Medulla oblongata (tissue), 1 donor: ENCODE results near the gene RPS25.
A peak's percentile ranks its signal among the peaks of the same experiment; 100 is the strongest.
"Not testable (repeated sequence)": the region's sequence is repeated elsewhere in the genome, so short reads cannot be mapped to it uniquely, and the experiment has no call there.

Experiments used
- DNase-seq: peaks from one replicate; pipeline ENCODE4 v3.0.0-alpha.2; 2015; ENCODE audit errors: extremely low spot score

Gene RPS25

DNA sequence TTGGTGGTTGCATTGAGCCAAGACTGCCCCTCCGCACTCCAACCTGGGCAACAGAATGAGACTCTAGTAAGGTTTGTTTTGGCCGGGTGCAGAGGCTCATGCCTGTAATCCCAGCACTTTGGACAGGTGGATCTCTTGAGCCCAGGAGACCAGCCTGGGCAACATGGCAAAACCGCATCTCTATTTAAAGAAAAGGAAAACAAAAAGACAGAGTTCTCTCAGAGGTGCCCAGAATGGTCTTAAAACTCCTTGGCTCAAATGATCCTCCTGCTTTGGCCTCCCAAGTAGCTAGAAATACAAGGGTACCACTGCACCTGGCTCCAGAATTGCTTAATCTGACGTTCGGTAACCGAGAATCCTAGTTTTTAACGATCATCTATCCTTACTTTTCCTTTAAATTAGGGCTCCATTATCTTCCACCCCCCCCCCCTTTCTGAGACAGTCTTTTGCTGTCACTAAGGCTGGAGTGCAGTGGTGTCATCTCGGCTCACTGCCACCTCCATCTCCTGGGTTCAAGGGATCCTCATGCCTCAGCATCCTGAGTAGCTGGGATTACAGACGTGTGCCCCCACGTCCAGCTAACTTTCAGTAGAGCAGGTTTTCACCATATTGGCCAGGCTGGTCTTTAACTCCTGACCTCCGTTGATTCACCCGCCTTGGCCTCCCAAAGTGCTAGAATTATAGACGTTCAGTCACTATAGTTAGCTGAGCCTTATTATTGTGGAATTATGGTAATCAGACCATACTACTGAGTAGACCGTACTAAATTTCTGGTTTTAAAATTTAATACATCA, 1.7 kb downstream of the RPS25 start:
- no peak for DNase-seq

DNA sequence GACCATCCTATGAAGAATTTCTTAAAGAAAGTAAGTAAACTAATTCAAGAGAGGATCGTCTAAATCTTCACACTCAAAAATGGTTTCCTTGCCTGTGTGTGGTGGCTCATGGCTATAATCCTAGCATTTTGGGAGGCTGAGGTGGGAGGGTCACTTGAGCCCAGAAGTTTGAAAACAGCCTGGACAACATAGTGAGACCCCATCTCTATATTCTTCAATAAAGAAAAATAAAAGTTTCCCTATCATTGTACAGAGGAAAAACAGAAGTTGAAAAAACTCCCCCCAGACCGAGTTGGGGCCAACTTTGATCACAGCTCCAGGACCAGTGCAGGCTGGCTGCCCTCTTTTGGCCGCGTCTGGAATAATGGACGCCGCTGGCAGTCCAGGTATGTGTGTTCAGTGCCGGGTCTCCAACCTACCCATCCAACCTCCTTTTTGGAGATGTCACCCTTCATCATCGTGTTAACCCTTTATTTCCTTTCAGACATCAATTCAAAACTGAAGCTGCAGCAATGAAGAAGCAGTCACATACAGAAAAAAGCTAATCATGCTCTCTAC, 3.0 kb downstream of the RPS25 start:
- DNase-seq, result no peak

DNA sequence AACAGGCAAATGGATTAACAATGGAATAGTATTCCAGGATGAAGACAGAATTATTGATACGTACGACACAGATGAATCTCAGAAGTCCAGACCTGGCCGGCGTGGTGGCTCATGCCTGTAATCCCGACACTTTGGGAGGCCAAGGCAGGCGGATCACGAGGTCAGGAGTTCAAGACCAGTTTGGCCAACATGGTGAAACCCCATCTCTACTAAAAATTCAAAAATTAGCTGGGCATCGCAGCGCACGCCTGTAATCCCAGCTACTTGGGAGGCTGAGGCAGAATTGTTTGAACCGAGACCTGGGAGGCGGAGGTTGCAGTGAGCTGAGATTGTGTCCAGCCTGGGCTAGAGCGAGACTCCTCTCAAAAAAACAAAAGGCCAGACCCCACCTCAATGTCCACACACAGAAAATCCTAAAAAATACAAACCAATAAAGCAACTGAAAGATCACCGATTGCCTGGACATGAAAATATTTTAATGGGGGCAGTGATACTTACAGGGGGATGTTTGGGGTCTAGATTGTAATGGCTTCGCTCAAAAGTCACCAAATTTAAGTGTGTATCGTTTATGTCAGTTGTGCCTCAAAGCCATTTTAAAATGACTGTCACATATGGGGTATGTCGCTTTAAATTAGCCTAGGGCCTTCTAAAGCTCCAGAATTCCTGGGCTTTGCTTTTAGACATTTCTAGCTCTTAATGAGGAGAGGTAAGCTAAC, 3.8 kb downstream of the RPS25 start:
- no peak for DNase-seq

DNA sequence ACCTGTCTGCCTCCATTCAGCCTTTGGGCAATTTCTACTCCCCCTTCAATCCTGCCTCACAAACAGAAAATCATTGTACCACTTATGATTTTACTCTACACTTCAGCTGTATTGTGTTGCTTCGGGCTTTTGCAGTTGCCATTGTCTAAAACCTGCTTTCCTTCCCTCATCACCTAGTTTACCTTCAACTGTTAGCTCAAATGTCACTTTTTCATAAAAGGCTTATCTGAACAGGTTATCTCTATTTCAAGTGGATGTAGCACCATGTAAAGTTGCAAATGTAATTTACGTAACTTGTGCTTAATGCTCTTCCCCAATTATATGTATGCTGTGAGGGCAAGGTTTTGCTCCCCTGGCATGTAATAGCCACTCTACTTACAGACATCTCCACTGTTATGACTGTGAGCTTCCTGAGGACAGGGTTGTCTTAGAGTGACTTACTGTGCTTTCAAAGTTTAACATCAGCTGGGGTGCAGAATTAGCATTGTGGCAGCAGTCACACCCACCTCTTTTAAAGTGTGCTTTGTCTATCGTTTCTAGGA, 5.4 kb downstream of the RPS25 start:
- DNase-seq, result no peak

DNA sequence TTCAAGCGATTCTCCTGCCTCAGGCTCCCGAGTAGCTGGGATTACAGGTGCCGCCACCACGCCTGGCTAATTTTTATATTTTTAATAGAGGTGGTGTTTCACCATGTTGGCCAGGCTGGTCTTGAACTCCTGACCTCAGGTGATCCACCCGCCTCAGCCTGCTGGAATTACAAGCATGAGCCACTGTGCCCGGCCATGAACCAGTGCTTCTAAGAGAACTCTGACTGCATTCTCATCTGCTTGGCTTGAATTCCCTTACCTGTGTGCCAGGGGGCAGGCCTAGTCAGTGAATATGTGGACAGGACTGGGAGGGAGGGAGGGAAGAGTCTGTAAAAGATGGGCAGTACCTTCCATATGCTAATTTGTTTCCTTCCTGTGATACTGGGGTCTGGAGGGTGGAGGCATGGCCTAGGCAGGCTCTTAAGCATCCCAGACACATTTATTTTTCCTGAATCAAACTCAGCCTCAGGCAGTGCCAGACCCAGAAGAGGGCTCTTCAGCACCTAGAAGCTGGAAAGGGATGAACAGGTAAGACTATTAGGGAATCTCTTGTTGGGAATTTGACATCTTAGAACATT, 6.6 kb downstream of the RPS25 start:
- no peak for DNase-seq

DNA sequence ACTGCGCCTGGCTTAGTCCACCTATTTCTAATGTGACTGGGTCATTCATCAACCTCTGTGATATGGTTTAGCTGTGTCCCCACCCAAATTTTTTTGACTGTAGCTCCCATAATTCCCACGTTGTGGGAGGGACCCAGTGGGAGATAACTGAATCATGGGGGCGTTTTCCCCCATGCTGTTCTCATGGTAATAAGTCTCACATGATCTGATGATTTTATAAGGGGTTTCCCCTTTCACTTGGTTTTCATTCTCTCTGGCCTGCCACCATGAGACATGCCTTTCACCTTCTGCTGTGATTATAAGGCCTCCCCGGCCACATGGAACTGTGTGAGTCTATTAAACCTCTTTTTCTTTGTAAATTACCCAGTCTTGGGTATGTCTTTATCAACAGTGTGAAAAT, 11.5 kb downstream of the RPS25 start:
- no peak for DNase-seq

DNA sequence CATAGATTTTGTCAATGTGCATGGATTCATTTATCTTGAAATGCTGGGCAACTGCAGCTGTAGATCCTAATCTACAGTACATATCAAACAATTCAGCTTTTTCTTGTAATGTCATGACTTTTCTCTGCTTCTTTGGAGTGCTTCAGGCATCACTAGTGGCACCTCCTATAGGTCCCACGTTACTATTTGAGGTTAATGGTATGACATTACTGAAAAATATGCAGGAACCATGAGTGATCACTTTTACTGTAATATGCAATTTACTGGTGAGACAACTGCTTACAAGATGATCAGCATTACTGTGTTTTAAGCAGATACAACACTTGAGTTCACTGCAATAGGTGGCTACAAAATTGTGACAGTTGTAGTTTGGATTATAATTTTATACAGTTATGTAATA, 17.2 kb downstream of the RPS25 start:
- DNase-seq, result no peak

DNA sequence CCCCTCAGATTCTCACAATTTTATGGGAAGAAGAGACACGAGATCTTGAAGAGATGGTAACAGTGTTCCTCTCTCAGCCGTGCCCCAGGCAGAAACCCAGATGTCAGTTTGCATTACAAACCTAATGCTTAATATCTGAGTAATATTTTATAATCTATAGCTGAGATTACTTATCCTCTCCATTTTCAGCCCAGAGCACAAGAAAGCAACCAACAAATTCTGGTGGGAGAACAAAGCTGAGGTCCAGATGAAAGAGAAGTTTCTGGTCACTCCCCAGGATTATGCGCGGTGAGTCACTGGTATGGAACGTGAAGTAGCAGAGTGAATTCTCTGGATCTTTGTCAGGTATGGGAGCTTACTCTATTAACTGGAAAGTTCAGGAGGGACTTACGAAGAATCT, 19.3 kb downstream of the RPS25 start:
- DNase-seq, result no peak

DNA sequence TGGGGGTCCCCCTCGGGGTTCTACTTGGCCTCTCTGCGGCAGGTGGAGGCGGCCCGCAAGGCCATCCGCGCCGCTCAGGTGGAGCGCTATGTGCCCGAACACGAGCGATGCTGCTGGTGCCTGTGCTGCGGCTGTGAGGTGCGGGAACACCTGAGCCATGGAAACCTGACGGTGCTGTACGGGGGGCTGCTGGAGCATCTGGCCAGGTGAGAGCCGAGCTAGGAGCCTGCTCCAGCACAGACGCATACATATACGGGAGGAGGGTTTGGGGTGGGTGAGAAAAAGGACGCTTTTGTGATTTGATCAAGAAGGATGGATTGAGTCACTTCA, 19.8 kb downstream of the RPS25 start:
- DNase-seq, result no peak

DNA sequence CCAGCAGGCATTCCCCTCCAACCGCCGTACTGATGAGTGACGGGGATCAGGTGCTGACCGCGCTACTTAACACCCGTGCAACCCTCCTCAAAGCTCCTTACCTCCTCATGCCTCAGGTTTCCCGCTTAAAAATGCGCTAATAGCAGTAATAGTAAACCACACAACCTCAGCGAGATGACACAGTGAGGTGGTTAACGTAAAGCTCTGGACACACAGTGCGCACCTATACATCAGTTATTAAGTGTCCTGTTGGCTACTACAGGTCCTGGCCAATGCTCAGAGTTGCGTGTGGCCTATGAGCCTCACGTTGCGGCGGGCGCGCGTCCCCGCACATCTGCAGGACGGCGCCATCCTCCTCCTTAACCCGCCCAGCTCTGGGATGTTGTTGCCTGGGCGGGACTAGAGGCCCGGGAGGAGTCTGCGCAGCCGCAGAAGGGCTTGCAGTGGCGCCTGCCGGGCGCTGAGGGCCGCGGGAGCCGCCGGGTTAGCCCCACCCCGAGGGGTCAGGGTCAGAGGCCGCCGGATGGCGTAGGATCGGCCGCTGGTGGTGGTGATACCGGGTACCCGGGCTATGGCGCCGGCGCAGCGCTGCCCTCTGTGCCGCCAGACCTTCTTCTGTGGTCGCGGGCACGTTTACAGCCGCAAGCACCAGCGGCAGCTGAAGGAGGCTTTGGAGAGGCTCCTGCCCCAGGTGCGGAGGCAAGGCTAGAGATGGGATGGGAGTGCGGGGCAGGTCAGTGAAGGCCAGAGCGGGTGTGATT, 20.3 kb downstream of the RPS25 start, which contains the start of gene CENATAC:
CENATAC (plus strand) TSS at position 512 of the 761 bp plus-strand sequence; CDS start at position 572, 60 bp downstream.
- peak; percentile 98 for DNase-seq

DNA sequence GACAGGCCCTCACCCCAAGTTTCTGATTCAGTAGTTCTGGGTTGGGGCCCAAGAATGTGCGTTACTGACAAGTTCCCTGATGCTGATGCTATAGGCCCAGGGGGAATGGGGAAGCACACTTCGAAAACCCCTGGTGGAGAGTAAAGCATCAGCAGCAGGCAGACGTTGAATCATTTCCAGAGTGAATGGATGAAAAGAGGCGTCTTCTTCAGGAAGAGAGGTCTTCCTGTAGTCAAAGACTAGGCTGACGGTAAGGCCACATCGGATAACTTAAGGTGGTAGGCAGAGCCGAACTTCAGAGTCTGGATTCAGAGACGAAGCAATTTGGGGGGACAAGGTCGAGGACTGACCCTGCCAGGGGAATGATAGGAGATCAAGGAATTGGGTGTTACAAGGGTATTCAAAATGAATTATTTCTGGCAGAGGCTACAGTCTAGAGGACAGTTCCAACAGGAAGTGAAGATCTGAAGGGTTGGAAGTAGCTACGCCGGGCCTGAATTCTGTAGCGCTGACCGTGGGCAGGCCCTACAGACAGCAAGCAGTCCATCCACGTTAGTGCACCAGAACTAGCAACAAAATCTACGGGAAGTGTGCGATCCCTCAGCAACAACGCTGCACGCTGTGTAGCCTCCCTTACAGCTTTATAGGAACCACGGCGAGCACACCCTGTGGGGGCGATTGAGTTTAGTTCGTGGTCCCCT, 21.1 kb downstream of the RPS25 start:
- peak; percentile 28 for DNase-seq

DNA sequence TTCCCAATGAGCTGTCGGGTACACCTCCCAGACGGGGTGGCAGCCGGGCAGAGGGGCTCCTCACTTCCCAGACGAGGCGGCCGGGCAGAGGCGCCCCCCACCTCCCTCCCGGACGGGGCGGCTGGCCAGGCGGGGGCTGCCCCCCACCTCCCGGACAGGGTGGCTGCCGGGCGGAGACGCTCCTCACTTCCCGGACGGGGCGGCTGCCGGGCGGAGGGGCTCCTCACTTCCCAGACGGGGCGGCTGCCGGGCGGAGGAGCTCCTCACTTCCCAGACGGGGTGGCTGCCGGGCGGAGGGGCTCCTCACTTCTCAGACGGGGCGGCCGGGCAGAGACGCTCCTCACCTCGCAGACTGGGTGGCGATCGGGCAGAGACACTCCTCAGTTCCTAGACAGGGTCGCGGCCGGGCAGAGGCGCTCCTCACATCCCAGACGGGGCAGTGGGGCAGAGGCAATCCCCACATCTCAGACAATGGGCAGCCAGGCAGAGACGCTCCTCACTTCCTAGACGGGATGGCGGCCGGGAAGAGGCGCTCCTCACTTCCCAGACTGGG, 26.6 kb downstream of the RPS25 start:
- DNase-seq, result not testable (repeated sequence)

DNA sequence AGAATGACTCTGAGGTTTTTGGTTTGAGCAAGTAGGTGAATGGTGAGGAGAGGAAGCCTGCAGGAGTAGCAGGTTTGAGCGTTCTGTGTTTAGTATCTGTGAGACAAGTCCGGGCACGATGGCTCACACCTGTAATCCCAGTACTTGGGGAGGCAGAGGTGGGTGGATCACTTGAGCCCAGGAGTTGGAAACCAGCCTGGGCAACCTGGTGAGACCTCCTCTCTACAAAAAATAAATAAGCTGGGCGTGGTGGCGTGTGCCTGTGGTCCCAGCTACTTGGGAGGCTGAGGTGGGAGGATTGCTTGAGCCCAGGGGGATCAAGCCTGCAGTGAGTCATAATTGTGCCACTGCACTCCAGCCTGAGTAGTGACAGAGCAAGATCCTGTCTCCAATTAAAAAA, 29.9 kb downstream of the RPS25 start:
- DNase-seq, result no peak

DNA sequence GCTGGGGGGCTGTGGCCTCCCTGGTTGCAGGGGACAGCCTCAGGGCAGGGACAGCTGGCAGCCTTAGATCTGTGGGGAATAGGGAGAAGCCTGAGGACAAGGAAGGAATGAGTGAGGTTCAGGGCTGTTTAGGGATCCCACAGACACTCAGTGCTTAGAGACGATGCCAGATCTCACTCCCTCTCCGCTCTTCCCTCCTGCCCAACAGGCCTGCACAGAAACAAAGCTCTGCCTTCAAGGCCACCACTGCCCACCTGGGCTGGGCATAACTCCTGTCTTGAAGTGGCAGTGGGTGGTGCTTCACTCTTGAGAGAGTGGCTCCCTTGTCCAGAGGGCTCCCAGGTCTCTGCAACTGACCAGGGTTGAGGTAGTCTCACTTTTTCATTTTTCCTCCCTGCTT, 33.3 kb downstream of the RPS25 start:
- DNase-seq, result no peak

DNA sequence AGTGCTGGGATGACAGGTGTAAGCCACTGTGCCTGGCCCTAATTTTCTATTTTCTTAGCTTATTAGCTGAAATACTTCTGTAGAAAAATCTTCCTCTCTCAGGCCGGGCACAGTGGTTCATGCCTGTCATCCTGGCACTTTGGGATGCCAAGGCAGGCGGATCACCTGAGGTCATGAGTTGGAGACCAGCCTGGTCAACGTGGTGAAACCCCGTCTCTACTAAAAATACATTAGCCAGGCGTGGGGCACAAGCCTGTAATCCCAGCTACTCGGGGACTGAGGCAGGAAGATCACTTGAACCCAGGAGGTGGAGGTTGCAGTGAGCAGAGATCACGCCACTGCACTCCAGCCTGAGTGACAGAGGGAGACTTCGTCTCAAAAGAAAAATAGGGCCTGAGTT, 33.8 kb downstream of the RPS25 start:
- not testable (repeated sequence) for DNase-seq

DNA sequence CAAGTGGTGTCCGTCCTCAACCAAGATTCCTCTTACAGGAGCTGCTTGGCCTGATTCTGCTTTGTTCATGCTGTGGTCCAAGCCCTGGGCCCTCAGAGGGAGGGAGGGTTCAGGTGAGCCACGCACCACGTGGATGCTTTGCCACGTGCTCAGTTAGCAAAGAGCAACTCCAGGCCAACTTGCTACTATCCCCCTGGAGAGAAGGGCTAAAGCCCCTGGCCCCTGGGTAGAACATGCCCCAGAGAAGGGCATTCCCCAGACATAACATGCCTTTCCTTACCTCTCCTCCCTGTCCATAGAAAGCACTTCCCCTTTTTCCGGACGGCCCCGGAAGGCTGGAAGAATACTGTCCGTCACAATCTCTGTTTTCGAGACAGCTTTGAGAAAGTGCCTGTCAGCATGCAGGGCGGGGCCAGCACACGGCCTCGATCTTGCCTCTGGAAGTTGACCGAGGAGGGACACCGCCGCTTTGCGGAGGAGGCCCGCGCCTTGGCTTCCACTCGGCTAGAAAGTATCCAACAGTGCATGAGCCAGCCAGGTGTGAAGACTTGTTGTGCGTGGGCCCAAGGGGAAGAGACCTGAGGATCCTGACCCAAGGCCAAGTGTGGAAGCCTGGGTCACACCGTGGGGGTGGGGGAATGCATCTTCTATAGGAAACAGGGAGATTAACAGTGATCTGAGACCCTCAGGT, 37.8 kb downstream of the RPS25 start:
- peak; percentile 58 for DNase-seq

DNA sequence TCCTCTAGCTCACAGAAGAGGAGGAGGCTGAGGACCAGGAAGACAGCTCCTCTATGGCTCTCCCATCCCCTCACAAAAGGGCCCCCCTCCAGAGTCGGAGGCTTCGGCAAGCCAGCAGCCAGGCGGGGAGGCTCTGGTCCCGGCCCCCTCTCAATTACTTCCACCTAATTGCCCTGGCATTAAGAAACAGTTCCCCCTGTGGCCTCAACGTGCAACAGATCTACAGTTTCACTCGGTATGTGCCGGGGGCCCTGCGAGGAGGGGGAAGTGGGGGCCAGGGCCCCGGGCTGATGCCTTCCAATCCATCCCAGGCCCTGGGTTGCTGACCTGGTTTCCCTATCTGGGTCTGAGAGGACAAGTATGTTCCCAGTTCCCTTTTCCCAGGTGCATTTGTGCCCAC, 38.7 kb downstream of the RPS25 start:
- no peak for DNase-seq

DNA sequence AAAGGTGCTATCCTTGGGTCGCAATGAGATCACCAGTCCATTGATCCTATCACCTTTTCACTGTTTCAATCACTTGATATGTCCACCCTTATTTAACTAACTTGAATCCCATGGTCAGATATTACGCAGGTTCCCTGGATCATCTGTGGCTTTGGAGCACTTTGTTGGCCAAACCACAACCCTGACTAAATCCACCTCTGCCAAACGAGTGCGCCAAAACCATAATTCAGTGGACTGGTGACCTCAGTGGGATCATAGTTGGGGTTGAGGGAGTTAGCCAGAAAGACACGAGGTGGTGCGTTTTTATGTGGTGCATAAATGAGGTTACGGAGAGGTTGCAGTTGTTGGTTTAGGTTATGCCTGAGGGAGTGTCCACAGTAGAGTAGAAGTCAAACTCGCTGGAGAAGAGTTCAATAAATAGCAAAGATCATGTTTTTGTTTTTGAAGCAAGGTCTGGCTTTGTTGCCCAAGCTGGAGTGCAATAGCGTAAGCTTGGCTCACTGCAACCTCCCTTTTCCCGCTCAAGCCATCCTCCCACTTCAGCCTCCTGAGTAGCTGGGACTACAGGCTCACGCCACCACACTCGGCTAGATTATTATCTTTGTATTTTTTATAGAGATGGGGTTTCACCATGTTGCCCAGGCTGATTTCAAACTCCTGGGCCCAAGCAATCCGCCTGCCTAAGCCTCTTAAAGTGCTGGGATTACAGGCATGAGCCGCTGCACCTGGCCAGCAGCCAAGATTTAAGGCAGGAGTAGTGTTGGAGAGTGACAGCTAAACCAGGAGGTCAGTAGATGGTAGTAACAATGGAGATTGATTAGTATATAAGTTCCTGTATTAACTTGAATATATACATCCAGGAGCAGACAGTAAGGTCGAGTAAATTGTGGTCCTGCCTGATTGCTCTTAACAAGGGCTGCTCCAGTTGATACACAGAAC, 42.1 kb downstream of the RPS25 start:
- DNase-seq, result no peak

DNA sequence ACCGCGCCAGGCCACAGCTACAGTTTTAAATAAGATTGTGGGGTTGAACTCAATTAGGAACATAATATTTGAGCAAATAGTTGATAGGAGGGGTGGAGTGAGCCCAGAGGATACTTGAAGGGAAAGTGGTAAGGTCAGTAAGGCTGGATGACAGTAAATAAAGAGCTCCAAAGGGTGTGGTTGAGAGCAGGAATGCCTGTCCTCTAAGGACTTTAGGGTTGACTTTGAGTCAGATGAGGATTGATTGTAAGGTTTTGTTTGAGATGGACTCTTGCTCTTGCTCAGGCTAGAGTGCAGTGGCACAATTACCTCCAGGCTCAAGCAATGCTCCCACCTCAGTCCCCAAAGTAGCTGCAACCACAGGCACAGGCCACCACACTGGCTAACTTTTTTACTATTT, 44.2 kb downstream of the RPS25 start:
- no peak for DNase-seq
